ENCODE data around the gene C19orf81. TPM values are rescaled to one million over a fixed set of nuclear protein-coding genes. Genes with fewer than 3 reads are reported as not detected.

The C19orf81 gene
- total RNA-seq, 4 donors from 2014 or later, result not detected

DNA sequence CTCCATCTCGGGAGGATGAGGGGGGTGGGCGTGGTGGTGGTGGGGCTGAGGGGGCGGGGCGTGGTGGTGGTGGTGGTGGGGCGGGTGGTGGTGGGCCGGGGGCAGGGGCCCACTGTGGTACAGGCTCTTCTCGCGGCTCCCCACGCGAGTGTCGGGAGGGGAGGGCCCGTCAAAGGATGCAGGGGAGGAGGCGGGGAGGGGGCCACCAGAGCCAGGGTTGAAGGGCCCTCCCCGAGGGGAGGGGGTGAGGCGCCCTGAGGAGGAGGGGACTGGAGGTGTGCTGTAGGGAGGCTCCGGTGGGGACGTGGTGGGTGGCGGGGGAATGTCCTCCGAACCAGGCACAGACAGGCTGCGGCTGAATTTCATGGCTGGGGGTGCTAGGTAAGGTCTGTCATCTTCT, 19.6 kb downstream of the C19orf81 start:
- TF ChIP-seq EP300 (IDR thresholded peaks at IDR 0.05) (no peak), POLR2A (IDR thresholded peaks at IDR 0.05) (no peak), CTCF (IDR thresholded peaks at IDR 0.05) (no peak)
- WGBS, 2 donors, result 37 to 42% methylated on average over 18 to 19 of the region's 20 CpGs
- Histone ChIP-seq H3K4me1 (peaks cover 0 to 21% (median 3%) of the 10 kb centered on the region in 4 donors), H3K4me3 (no peak overlapping the region), H3K36me3 (no peaks in the 10 kb centered on the region), H3K27ac (no peak overlapping the region), H3K9me3 (peaks cover 0 to 9% (median 0%) of the 10 kb centered on the region in 4 donors), H3K27me3 (peaks cover 0 to 74% of the 10 kb centered on the region in 2 donors)
- no peak for DNase-seq (ENCODE audit: low spot score in 2 of 2)

GRCh38 chr19:50669302-50670101, 20.3 kb downstream of the C19orf81 start:
- Histone ChIP-seq H3K27ac (no peak overlapping the region), H3K4me1 (peaks cover 0 to 21% (median 3%) of the 10 kb centered on the region in 4 donors), H3K27me3 (peaks cover 0 to 68% of the 10 kb centered on the region in 2 donors), H3K36me3 (no peaks in the 10 kb centered on the region), H3K4me3 (no peak overlapping the region), H3K9me3 (peaks cover 0 to 5% (median 0%) of the 10 kb centered on the region in 4 donors)
- no peak for TF ChIP-seq EP300 (IDR thresholded peaks at IDR 0.05)
- peak; percentile 40 to 56 (median 55) for TF ChIP-seq CTCF (IDR thresholded peaks at IDR 0.05)
- 37 to 43% methylated on average over 21 to 23 of the region's 23 CpGs for WGBS, 2 donors
- DNase-seq (ENCODE audit: low spot score in 2 of 2), result peak in 1 of 2 donors; percentile 20

GRCh38 chr19:50670102-50670380, 20.8 kb downstream of the C19orf81 start:
- H3K36me3 ChIP-seq, result no peaks in the 10 kb centered on the region
- peaks cover 0 to 21% (median 3%) of the 10 kb centered on the region in 4 donors for H3K4me1 ChIP-seq
- no peak for TF ChIP-seq EP300 (IDR thresholded peaks at IDR 0.05)
- TF ChIP-seq CTCF (IDR thresholded peaks at IDR 0.05), result no peak
- no peak for TF ChIP-seq POLR2A (IDR thresholded peaks at IDR 0.05)
- no peak overlapping the region for H3K4me3 ChIP-seq
- 34 to 37% methylated on average over 5 of the region's 5 CpGs for WGBS, 2 donors
- no peak for DNase-seq (ENCODE audit: low spot score in 2 of 2)
- no peak overlapping the region for H3K27ac ChIP-seq
- H3K9me3 ChIP-seq, result peaks cover 0 to 2% (median 0%) of the 10 kb centered on the region in 4 donors
- peaks cover 0 to 63% of the 10 kb centered on the region in 2 donors for H3K27me3 ChIP-seq

GRCh38 chr19:50673118-50673517, 23.9 kb downstream of the C19orf81 start:
- Histone ChIP-seq H3K4me3 (no peak overlapping the region), H3K27ac (no peak overlapping the region)
- 28 to 31% methylated on average over 15 of the region's 15 CpGs for WGBS, 2 donors

More at GRCh38 chr19:50673118-50673517, 23.9 kb downstream of the C19orf81 start:
- Histone ChIP-seq H3K9me3 (peaks cover 0 to 11% (median 0%) of the 10 kb centered on the region in 4 donors), H3K36me3 (no peaks in the 10 kb centered on the region), H3K27me3 (peaks cover 0 to 32% of the 10 kb centered on the region in 2 donors), H3K4me1 (peaks cover 0 to 1% (median 0%) of the 10 kb centered on the region in 4 donors)
- TF ChIP-seq EP300 (IDR thresholded peaks at IDR 0.05) (no peak), POLR2A (IDR thresholded peaks at IDR 0.05) (no peak), CTCF (IDR thresholded peaks at IDR 0.05) (no peak)
- no peak for DNase-seq (ENCODE audit: low spot score in 2 of 2)
